ENCODE data around the gene CDC40. TPM values are rescaled to one million over a fixed set of nuclear protein-coding genes. Genes with fewer than 3 reads are reported as not detected.
"Not testable (repeated sequence)": the region's sequence is repeated elsewhere in the genome, so short reads cannot be mapped to it uniquely, and the experiment has no call there.

Gene CDC40
- total RNA-seq, 1 experiment from 2014 or later, result 16.8 TPM

DNA sequence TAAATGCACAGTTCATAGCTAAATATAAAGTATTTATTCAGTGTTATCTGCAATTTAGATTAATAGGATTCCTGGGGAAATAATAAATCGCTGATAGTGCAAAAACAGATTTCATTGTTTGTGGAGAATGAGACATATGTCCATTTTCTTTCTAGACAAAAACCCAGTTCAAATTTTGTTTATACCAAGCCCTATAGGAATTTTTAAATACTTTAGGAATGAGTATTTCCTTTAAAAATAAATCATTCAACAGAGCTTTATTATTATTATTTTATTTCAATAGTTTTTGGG lies 91.5 kb downstream of the CDC40 start:
- CTCF ChIA-PET, result interaction anchor here (0.5 kb wide), 1 partner anchor 210 kb away, joined by 3 read pairs; no protein-coding TSS in a partner anchor

DNA sequence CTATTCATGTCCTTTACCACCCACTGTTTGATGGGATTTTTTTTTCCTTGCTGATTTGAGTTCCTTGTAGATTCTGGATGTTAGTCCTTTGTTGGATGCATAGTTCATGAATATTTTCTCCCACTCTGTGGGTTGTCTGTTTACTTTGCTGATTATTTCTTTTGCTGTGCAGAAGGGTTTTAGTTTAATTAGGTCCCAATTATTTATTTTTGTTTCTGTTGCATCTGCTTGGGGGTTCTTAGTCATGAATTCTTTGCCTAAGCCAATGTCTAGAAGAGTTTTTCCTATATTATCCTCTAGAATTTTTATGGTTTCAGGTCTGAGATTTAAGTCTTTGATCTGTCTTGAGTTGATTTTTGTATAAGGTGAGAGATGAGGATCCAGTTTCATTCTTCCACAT lies 92.6 kb downstream of the CDC40 start:
- CTCF ChIA-PET; H3K4me3 Mint-ChIP-seq (ENCODE audit: unreplicated experiment); H3K27ac Mint-ChIP-seq (ENCODE audit: low read depth, unreplicated experiment); H3K9me3 Mint-ChIP-seq (ENCODE audit: unreplicated experiment); intact Hi-C loops (cut with micrococcal nuclease); H3K4me1 Mint-ChIP-seq (ENCODE audit: insufficient read depth, unreplicated experiment); H3K36me3 Mint-ChIP-seq (ENCODE audit: insufficient read depth, unreplicated experiment); DNase-seq (ENCODE audit: unreplicated experiment); BruUV-seq (replicated peaks); POLR2A ChIA-PET: not testable (repeated sequence)
- H3K27me3 Mint-ChIP-seq (ENCODE audit: insufficient read depth, unreplicated experiment), result peaks cover 32% of the 10 kb centered on the region

More for the DNA sequence above, 91.5 kb downstream of the CDC40 start:
- Mint-ChIP-seq H3K9me3 (ENCODE audit: unreplicated experiment) (no peaks in the 10 kb centered on the region), H3K27me3 (ENCODE audit: insufficient read depth, unreplicated experiment) (peaks cover 32% of the 10 kb centered on the region), H3K36me3 (ENCODE audit: insufficient read depth, unreplicated experiment) (no peaks in the 10 kb centered on the region), H3K27ac (ENCODE audit: low read depth, unreplicated experiment) (no peak overlapping the region), H3K4me1 (ENCODE audit: insufficient read depth, unreplicated experiment) (no peaks in the 10 kb centered on the region), H3K4me3 (ENCODE audit: unreplicated experiment) (no peak overlapping the region)
- TF ChIP-seq, protein P1, sequence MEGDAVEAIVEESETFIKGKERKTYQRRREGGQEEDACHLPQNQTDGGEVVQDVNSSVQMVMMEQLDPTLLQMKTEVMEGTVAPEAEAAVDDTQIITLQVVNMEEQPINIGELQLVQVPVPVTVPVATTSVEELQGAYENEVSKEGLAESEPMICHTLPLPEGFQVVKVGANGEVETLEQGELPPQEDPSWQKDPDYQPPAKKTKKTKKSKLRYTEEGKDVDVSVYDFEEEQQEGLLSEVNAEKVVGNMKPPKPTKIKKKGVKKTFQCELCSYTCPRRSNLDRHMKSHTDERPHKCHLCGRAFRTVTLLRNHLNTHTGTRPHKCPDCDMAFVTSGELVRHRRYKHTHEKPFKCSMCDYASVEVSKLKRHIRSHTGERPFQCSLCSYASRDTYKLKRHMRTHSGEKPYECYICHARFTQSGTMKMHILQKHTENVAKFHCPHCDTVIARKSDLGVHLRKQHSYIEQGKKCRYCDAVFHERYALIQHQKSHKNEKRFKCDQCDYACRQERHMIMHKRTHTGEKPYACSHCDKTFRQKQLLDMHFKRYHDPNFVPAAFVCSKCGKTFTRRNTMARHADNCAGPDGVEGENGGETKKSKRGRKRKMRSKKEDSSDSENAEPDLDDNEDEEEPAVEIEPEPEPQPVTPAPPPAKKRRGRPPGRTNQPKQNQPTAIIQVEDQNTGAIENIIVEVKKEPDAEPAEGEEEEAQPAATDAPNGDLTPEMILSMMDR (IDR thresholded peaks at IDR 0.05; ENCODE audit: unreplicated experiment), result no peak
- no TSS peak for BruUV-seq (replicated peaks)
- DNase-seq (ENCODE audit: unreplicated experiment), result no peak
- POLR2A ChIA-PET, result no interaction called here
- intact Hi-C loops (cut with micrococcal nuclease), result no loop called here

DNA sequence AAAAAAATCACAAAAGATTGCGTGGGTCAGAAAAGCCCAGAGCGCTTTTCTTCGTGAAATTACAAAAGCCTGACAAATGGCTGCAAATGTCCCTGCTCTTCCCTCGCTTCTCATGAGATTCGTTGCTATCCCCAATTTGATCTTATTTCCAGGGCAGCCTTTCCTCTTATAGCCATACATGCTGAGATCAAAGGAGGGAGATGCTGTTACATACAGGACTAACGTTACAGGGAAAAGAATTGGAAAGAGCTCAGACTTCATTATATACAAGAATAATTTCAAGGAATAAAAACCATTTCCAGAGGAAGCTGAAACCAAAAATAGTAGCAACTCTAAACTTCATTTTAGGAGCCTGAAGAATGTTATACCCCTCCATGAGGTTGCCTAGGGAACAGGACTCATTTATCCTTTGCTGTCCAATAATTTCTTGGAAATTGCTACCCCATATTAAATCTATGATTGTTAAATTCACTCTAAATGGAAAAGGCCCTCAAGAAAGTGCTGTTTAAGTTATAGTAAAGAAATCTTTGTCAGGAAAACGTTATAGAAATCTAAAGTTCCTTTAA lies 97.0 kb downstream of the CDC40 start:
- Mint-ChIP-seq H3K4me1 (ENCODE audit: insufficient read depth, unreplicated experiment) (no peaks in the 10 kb centered on the region), H3K4me3 (ENCODE audit: unreplicated experiment) (no peak overlapping the region), H3K27me3 (ENCODE audit: insufficient read depth, unreplicated experiment) (peaks cover 31% of the 10 kb centered on the region), H3K27ac (ENCODE audit: low read depth, unreplicated experiment) (no peak overlapping the region), H3K9me3 (ENCODE audit: unreplicated experiment) (no peaks in the 10 kb centered on the region), H3K36me3 (ENCODE audit: insufficient read depth, unreplicated experiment) (no peaks in the 10 kb centered on the region)
- ChIA-PET POLR2A (interaction anchor here (1.2 kb wide), 1 partner anchor 22 kb away, joined by 3 read pairs; no protein-coding TSS in a partner anchor), CTCF (interaction anchor here (0.6 kb wide), 1 partner anchor 11 kb away, joined by 3 read pairs; no protein-coding TSS in a partner anchor)
- DNase-seq (ENCODE audit: unreplicated experiment), result no peak
- TF ChIP-seq, protein P1 (IDR thresholded peaks at IDR 0.05; ENCODE audit: unreplicated experiment), result no peak
- BruUV-seq (replicated peaks), result no TSS peak
- intact Hi-C loops (cut with micrococcal nuclease), result no loop called here

Other genes starting within 250 kb of the CDC40 start
- gene GPR6, start 202.1 kb upstream of the CDC40 start, total RNA-seq (2022), result not detected in 2 replicates
- gene WASF1, start 757 bp upstream of the CDC40 start, total RNA-seq (2022), result 50.5 and 55.7 TPM in 2 replicates
- not detected in 2 replicates for gene METTL24, start 177.9 kb downstream of the CDC40 start, total RNA-seq (2022)
- gene DDO, start 235.1 kb downstream of the CDC40 start, total RNA-seq (2022), result not detected in 2 replicates

Measured in MCF 10A (cell line).